Measurements from ENCODE around the gene GIPC1. TPM values are rescaled to one million over a fixed set of nuclear protein-coding genes. Genes with fewer than 3 reads are reported as not detected.
"Not testable (repeated sequence)": the region's sequence is repeated elsewhere in the genome, so short reads cannot be mapped to it uniquely, and the experiment has no call there.

The GIPC1 gene
- total and polyA plus RNA-seq, 2 experiments from 2014 or later = 106 to 173 TPM

- no peaks in the 10 kb centered on the region for H3K27me3 ChIP-seq (replicated peaks; ENCODE audit: insufficient read depth)
- H2AFZ ChIP-seq = peak overlapping the region; percentile 72
- H3K9me2 ChIP-seq (ENCODE audit: insufficient read depth) = no peaks in the 10 kb centered on the region
- H3K36me3 ChIP-seq (ENCODE audit: low read depth) = no peaks in the 10 kb centered on the region
- in situ Hi-C loops (cut with MboI) = no loop called here
- H3K79me2 ChIP-seq (ENCODE audit: insufficient read depth) = no peaks in the 10 kb centered on the region
- H3K9me3 ChIP-seq (ENCODE audit: low read depth) = no peaks in the 10 kb centered on the region
- peak overlapping the region; percentile 81 for H3K27ac ChIP-seq
- H3K4me1 ChIP-seq (ENCODE audit: insufficient read depth) = peaks cover 45% of the 10 kb centered on the region
- no peak overlapping the region for H3K4me3 ChIP-seq
- DNase-seq = peak; percentile 83
- TF ChIP-seq EZH2phosphoT487 (IDR thresholded peaks at IDR 0.05; ENCODE audit: insufficient read depth, low read depth) = no peak
- TF ChIP-seq EZH2 (IDR thresholded peaks at IDR 0.05; ENCODE audit: insufficient read depth, poor library complexity, severe bottlenecking) = no peak
- peak overlapping the region; percentile 11 for H3K4me2 ChIP-seq (ENCODE audit: unreplicated experiment)
- H4K20me1 ChIP-seq (ENCODE audit: insufficient read depth) = no peaks in the 10 kb centered on the region
- WGBS, 2 experiments (ENCODE audit: low coverage in 1 of 2, low lambda C conversion rate in 2 of 2, missing lambda C conversion rate in 2 of 2) = 36 to 40% methylated on average over 16 to 19 of the region's 19 CpGs
- H3F3A ChIP-seq (ENCODE audit: insufficient read depth) = peaks cover 38% of the 10 kb centered on the region
- H3K9ac ChIP-seq = peak overlapping the region; percentile 68
Observed at GRCh38 chr19:14505488-14506239, 9.7 kb upstream of the GIPC1 start.

- H3K4me2 ChIP-seq (ENCODE audit: unreplicated experiment); H3K9ac ChIP-seq; H3K36me3 ChIP-seq (ENCODE audit: low read depth); in situ Hi-C loops (cut with MboI); H3K9me2 ChIP-seq (ENCODE audit: insufficient read depth); H3K4me3 ChIP-seq; DNase-seq; H3K9me3 ChIP-seq (ENCODE audit: low read depth); H4K20me1 ChIP-seq (ENCODE audit: insufficient read depth); H3K27me3 ChIP-seq (replicated peaks; ENCODE audit: insufficient read depth); H2AFZ ChIP-seq; H3K79me2 ChIP-seq (ENCODE audit: insufficient read depth); H3K27ac ChIP-seq: not testable (repeated sequence)
- Histone ChIP-seq H3K4me1 (ENCODE audit: insufficient read depth) (peaks cover 36% of the 10 kb centered on the region), H3F3A (ENCODE audit: insufficient read depth) (peaks cover 33% of the 10 kb centered on the region)
- 85 to 92% methylated on average over 8 of the region's 8 CpGs for WGBS, 2 experiments (ENCODE audit: low coverage in 1 of 2, low lambda C conversion rate in 2 of 2, missing lambda C conversion rate in 2 of 2)
Observed at GRCh38 chr19:14504575-14504974, 8.6 kb upstream of the GIPC1 start.

GRCh38 chr19:14503285-14503684 is 7.4 kb upstream of the GIPC1 start:
- Histone ChIP-seq H3K9ac (no peak overlapping the region), H3K27me3 (replicated peaks; ENCODE audit: insufficient read depth) (no peaks in the 10 kb centered on the region)
- TF ChIP-seq EZH2phosphoT487 (IDR thresholded peaks at IDR 0.05; ENCODE audit: insufficient read depth, low read depth) (no peak), EZH2 (IDR thresholded peaks at IDR 0.05; ENCODE audit: insufficient read depth, poor library complexity, severe bottlenecking) (no peak)

GRCh38 chr19:14502334-14503092 is 6.6 kb upstream of the GIPC1 start:
- Histone ChIP-seq H3K4me2 (ENCODE audit: unreplicated experiment) (no peak overlapping the region), H3K36me3 (ENCODE audit: low read depth) (no peaks in the 10 kb centered on the region), H3K27me3 (replicated peaks; ENCODE audit: insufficient read depth) (no peaks in the 10 kb centered on the region), H3K4me1 (ENCODE audit: insufficient read depth) (peaks cover 35% of the 10 kb centered on the region), H3K4me3 (no peak overlapping the region), H3F3A (ENCODE audit: insufficient read depth) (peaks cover 18% of the 10 kb centered on the region; the same call in 1 of the 2 replicates), H2AFZ (no peak overlapping the region), H3K9me2 (ENCODE audit: insufficient read depth) (no peaks in the 10 kb centered on the region), H3K9ac (no peak overlapping the region), H3K27ac (no peak overlapping the region), H3K9me3 (ENCODE audit: low read depth) (no peaks in the 10 kb centered on the region), H4K20me1 (ENCODE audit: insufficient read depth) (no peaks in the 10 kb centered on the region), H3K79me2 (ENCODE audit: insufficient read depth) (no peaks in the 10 kb centered on the region)
- DNase-seq = peak; percentile 46
- TF ChIP-seq EZH2phosphoT487 (IDR thresholded peaks at IDR 0.05; ENCODE audit: insufficient read depth, low read depth) = no peak
- TF ChIP-seq EZH2 (IDR thresholded peaks at IDR 0.05; ENCODE audit: insufficient read depth, poor library complexity, severe bottlenecking) = no peak
- in situ Hi-C loops (cut with MboI) = no loop called here
- WGBS, 2 experiments (ENCODE audit: low coverage in 1 of 2, low lambda C conversion rate in 2 of 2, missing lambda C conversion rate in 2 of 2) = 74 to 76% methylated on average over 11 of the region's 11 CpGs

More at GRCh38 chr19:14503285-14503684, 7.4 kb upstream of the GIPC1 start:
- Histone ChIP-seq H3K9me2 (ENCODE audit: insufficient read depth) (no peaks in the 10 kb centered on the region), H3K79me2 (ENCODE audit: insufficient read depth) (no peaks in the 10 kb centered on the region), H3K4me3 (no peak overlapping the region), H2AFZ (no peak overlapping the region), H3K9me3 (ENCODE audit: low read depth) (no peaks in the 10 kb centered on the region), H3K27ac (no peak overlapping the region), H3K36me3 (ENCODE audit: low read depth) (no peaks in the 10 kb centered on the region), H4K20me1 (ENCODE audit: insufficient read depth) (no peaks in the 10 kb centered on the region), H3F3A (ENCODE audit: insufficient read depth) (peaks cover 24% of the 10 kb centered on the region; the same call in 1 of the 2 replicates), H3K4me2 (ENCODE audit: unreplicated experiment) (no peak overlapping the region), H3K4me1 (ENCODE audit: insufficient read depth) (peaks cover 36% of the 10 kb centered on the region)
- 71 to 80% methylated on average over 1 of the region's 1 CpG for WGBS, 2 experiments (ENCODE audit: low coverage in 1 of 2, low lambda C conversion rate in 2 of 2, missing lambda C conversion rate in 2 of 2)
- in situ Hi-C loops (cut with MboI) = no loop called here
- DNase-seq = no peak
